Measurements from ENCODE around the gene ASPA.

GRCh38 chr17:3514873-3515272, 39.1 kb downstream of the ASPA start:
- TF ChIP-seq CTCF (IDR thresholded peaks at IDR 0.05) (no peak), MAX (CRISPR knock-in tag; IDR thresholded peaks at IDR 0.05) (no peak), CREM (CRISPR knock-in tag; IDR thresholded peaks at IDR 0.05) (no peak), SMAD3 (CRISPR knock-in tag; IDR thresholded peaks at IDR 0.05; ENCODE audit: borderline replicate concordance) (no peak), ZNF396 (CRISPR knock-in tag; IDR thresholded peaks at IDR 0.05; ENCODE audit: borderline replicate concordance) (no peak), FOXP1 (CRISPR knock-in tag; IDR thresholded peaks at IDR 0.05; ENCODE audit: borderline replicate concordance) (no peak), IRF1 (CRISPR knock-in tag; IDR thresholded peaks at IDR 0.05) (no peak), TEAD4 (CRISPR knock-in tag; IDR thresholded peaks at IDR 0.05) (no peak)

All from WTC11 (cell line).